Osteoblast (primary cell): ENCODE measurements around the gene SLC39A11. TPM values are rescaled to one million over a fixed set of nuclear protein-coding genes. Genes with fewer than 3 reads are reported as not detected.

Experiments used
- DNase-seq: peaks from one replicate; pipeline ENCODE4 v3.0.0; 2011; ENCODE audit warnings: low spot score, mixed read lengths; ENCODE audit not compliant: insufficient read length; ENCODE audit errors: missing footprints
- H2AFZ ChIP-seq: 2 replicates; pipeline ENCODE4 v1.6.0; 2011; ENCODE audit warnings: mild to moderate bottlenecking, low read length
- H3K27ac ChIP-seq: 2 replicates; pipeline ENCODE4 v1.5.1; 2011; ENCODE audit warnings: mild to moderate bottlenecking, low read depth, low read length, moderate library complexity
- H3K27me3 ChIP-seq: 2 replicates; pipeline ENCODE4 v1.6.0; 2012; ENCODE audit warnings: mild to moderate bottlenecking, control low read depth, inconsistent platforms, low read length, moderate library complexity; ENCODE audit not compliant: insufficient read depth
- H3K36me3 ChIP-seq: 2 replicates; pipeline ENCODE4 v1.5.1; 2011; ENCODE audit warnings: mild to moderate bottlenecking, low read length, control low read depth, moderate library complexity; ENCODE audit not compliant: insufficient read depth
- H3K4me1 ChIP-seq: 2 replicates; pipeline ENCODE4 v1.5.1; 2011; ENCODE audit warnings: mild to moderate bottlenecking, low read length, control low read depth, moderate library complexity; ENCODE audit not compliant: insufficient read depth
- H3K4me2 ChIP-seq: 2 replicates; pipeline ENCODE4 v1.6.0; 2011; ENCODE audit warnings: mild to moderate bottlenecking, low read length; ENCODE audit not compliant: insufficient read depth
- H3K4me3 ChIP-seq: fragments of 200-600 bp; sonication (generic); 3 replicates; pipeline ENCODE4 v1.5.1; 2012; ENCODE audit warnings: mild to moderate bottlenecking, low read length, inconsistent platforms; ENCODE audit not compliant: insufficient read depth
- H3K79me2 ChIP-seq: 2 replicates; pipeline ENCODE4 v1.6.0; 2012; ENCODE audit warnings: mild to moderate bottlenecking, low read length, control low read depth, inconsistent platforms; ENCODE audit not compliant: insufficient read depth
- H3K9me3 ChIP-seq: 2 replicates; pipeline ENCODE4 v1.5.1; 2011; ENCODE audit warnings: low read depth, low read length, control low read depth
- H4K20me1 ChIP-seq: 2 replicates; pipeline ENCODE4 v1.6.0; 2012; ENCODE audit warnings: mild to moderate bottlenecking, low read length, control low read depth; ENCODE audit not compliant: insufficient read depth
- total RNA-seq: library from RNA; depleted of rRNA; stranded (reverse); fragments of >200 nt; gene quantifications from 2 replicates; pipeline ENCODE4 v1.2.3, GENCODE V29; 2012
- TF ChIP-seq, protein P1 (sequence below): IDR thresholded peaks from 2 replicates; pipeline ENCODE4 v1.5.1; 2011; ENCODE audit warnings: mild to moderate bottlenecking, low read depth, low read length, moderate library complexity; ENCODE audit errors: extremely low read depth

SLC39A11 gene
- total RNA-seq, 1 donor = 27.1 TPM

GRCh38 chr17:72945473-72945872 is 147.0 kb downstream of the SLC39A11 start:
- peaks cover 4% of the 10 kb centered on the region for H4K20me1 ChIP-seq
- no peak overlapping the region for H3K4me3 ChIP-seq
- H3K27ac ChIP-seq = no peak overlapping the region
- H3K79me2 ChIP-seq = no peaks in the 10 kb centered on the region
- no peak for DNase-seq
- TF ChIP-seq, protein P1, sequence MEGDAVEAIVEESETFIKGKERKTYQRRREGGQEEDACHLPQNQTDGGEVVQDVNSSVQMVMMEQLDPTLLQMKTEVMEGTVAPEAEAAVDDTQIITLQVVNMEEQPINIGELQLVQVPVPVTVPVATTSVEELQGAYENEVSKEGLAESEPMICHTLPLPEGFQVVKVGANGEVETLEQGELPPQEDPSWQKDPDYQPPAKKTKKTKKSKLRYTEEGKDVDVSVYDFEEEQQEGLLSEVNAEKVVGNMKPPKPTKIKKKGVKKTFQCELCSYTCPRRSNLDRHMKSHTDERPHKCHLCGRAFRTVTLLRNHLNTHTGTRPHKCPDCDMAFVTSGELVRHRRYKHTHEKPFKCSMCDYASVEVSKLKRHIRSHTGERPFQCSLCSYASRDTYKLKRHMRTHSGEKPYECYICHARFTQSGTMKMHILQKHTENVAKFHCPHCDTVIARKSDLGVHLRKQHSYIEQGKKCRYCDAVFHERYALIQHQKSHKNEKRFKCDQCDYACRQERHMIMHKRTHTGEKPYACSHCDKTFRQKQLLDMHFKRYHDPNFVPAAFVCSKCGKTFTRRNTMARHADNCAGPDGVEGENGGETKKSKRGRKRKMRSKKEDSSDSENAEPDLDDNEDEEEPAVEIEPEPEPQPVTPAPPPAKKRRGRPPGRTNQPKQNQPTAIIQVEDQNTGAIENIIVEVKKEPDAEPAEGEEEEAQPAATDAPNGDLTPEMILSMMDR = no peak
- no peak overlapping the region for H3K4me2 ChIP-seq
- no peaks in the 10 kb centered on the region for H3K9me3 ChIP-seq
- no peaks in the 10 kb centered on the region for H3K36me3 ChIP-seq
- no peaks in the 10 kb centered on the region for H3K4me1 ChIP-seq
- no peaks in the 10 kb centered on the region for H3K27me3 ChIP-seq
- H2AFZ ChIP-seq = no peak overlapping the region

GRCh38 chr17:72943826-72944689 is 148.4 kb downstream of the SLC39A11 start:
- Histone ChIP-seq H3K79me2 (no peaks in the 10 kb centered on the region), H3K36me3 (no peaks in the 10 kb centered on the region), H2AFZ (no peak overlapping the region), H3K27me3 (no peaks in the 10 kb centered on the region), H4K20me1 (peaks cover 4% of the 10 kb centered on the region), H3K4me1 (no peaks in the 10 kb centered on the region), H3K4me2 (no peak overlapping the region), H3K27ac (no peak overlapping the region), H3K4me3 (no peak overlapping the region), H3K9me3 (no peaks in the 10 kb centered on the region)
- TF ChIP-seq, protein P1 = no peak
- DNase-seq = no peak

DNA sequence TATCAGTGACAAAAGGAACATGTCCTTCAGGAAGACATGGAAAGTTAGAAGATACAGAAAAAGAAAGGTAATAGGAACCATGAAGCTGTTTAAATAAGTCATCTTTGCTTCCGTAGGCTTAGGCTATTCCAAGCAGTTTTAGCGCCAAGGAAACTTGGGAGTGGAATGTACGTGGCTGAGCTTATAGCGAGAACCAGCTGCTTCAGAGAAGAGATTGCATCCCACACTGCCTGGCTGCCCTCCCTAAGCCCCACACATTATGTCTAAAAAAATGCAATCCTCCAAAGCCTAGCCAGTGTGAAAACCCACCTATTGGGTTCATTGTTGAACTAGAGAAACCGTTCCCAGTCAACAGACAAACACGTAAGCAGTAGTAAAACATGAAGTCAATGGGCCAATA is 149.9 kb downstream of the SLC39A11 start:
- H4K20me1 ChIP-seq = peaks cover 4% of the 10 kb centered on the region
- no peak for DNase-seq
- H3K79me2 ChIP-seq = no peaks in the 10 kb centered on the region
- H3K27me3 ChIP-seq = no peaks in the 10 kb centered on the region
- H3K4me3 ChIP-seq = no peak overlapping the region
- no peak overlapping the region for H2AFZ ChIP-seq
- no peaks in the 10 kb centered on the region for H3K36me3 ChIP-seq
- no peaks in the 10 kb centered on the region for H3K9me3 ChIP-seq
- no peak overlapping the region for H3K4me2 ChIP-seq
- H3K27ac ChIP-seq = no peak overlapping the region
- H3K4me1 ChIP-seq = no peaks in the 10 kb centered on the region
- TF ChIP-seq, protein P1 = no peak

DNA sequence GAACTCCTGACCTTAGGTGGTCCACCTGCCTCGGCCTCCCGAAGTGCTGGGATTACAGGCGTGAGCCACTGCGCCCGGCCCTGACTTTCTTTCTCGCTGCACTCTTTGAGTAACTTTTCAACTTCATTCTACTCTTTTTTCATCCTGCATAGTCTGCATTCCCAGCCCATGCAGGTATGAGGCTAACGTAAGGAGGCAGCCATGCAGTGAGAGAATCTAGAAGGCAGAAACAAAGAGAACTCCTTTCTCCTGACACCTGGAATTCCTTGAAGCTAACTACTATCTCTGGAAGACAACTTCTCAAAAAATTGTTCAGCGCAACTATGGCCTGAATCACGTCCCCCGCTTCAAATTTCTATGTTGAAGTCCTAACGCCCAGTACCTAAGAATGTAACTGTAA is 152.0 kb downstream of the SLC39A11 start:
- DNase-seq = no peak
- TF ChIP-seq, protein P1 = no peak
- H3K27ac ChIP-seq = no peak overlapping the region
- H3K4me2 ChIP-seq = no peak overlapping the region
- no peaks in the 10 kb centered on the region for H3K27me3 ChIP-seq
- H4K20me1 ChIP-seq = peaks cover 7% of the 10 kb centered on the region
- H3K4me3 ChIP-seq = no peak overlapping the region
- no peaks in the 10 kb centered on the region for H3K4me1 ChIP-seq
- H2AFZ ChIP-seq = no peak overlapping the region
- no peaks in the 10 kb centered on the region for H3K9me3 ChIP-seq
- no peaks in the 10 kb centered on the region for H3K79me2 ChIP-seq
- H3K36me3 ChIP-seq = no peaks in the 10 kb centered on the region
